SK-N-MC (cell line): ENCODE data around the gene RNF168.
"Not testable (repeated sequence)": the region's sequence is repeated elsewhere in the genome, so short reads cannot be mapped to it uniquely, and the experiment has no call there.

Experiments used
- EZH2 ChIP-seq: fragments of 200-600 bp; sonication (generic); IDR thresholded peaks from one replicate; pipeline ENCODE4 v1.6.1; 2017; ENCODE audit warnings: antibody characterized with exemption
- FOXP2 ChIP-seq: optimal IDR thresholded peaks from 2 replicates; pipeline ENCODE3; 2011; ENCODE audit warnings: mild to moderate bottlenecking, moderate library complexity; ENCODE audit not compliant: insufficient read depth; ENCODE audit errors: extremely low read length, control extremely low read depth
- POLR2AphosphoS5 ChIP-seq: IDR thresholded peaks from 2 replicates; pipeline ENCODE4 v1.6.1; 2012; ENCODE audit warnings: mild to moderate bottlenecking, low read depth, low read length, borderline replicate concordance

DNA sequence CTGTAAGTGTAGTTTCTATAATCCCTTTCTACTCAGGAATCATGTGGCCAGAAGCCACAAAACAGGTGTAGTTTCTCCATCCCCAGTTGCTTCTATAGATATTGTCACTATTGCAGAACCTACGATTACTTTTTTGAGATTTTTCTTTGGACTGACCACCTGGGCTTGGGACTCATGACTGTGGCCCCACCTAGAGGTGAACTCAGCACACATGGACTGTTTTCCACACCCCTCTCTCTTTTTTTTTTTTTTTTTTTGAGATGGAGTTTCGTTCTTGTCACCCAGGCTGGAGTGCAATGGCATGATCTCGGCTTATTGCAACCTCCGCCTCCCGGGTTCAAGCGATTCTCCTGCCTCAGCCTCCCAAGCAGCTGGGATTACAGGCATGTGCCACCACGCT, 58.2 kb downstream of the RNF168 start:
- TF ChIP-seq FOXP2, EZH2, POLR2AphosphoS5: not testable (repeated sequence)
